GM23338 (cell line): Measurements from ENCODE around the gene COG2. TPM values are rescaled to one million over a fixed set of nuclear protein-coding genes. Genes with fewer than 3 reads are reported as not detected.

ENCODE experiments used
- ATAC-seq: fragments of 200-7000 bp; cut with Tn5 transposase; 3 replicates; pipeline ENCODE4 v1.9.1; 2020
- DNase-seq: peaks from one replicate; pipeline ENCODE4 v3.0.0-alpha.2; 2015; ENCODE audit warnings: low spot score
- H2AFZ ChIP-seq: fragments of 200-600 bp; sonication (generic); 2 replicates; pipeline ENCODE4 v1.8.0; 2016; ENCODE audit warnings: antibody characterized with exemption, mild to moderate bottlenecking, moderate library complexity
- H3F3A ChIP-seq: fragments of 200-600 bp; sonication (generic); replicated peaks from 2 replicates; pipeline ENCODE4 v1.8.0; 2017; ENCODE audit warnings: antibody characterized with exemption, mixed run types, low read depth
- H3K27ac ChIP-seq: fragments of 200-600 bp; sonication (generic); 2 replicates; pipeline ENCODE4 v1.6.1; 2016; ENCODE audit warnings: low read depth
- H3K27me3 ChIP-seq: fragments of 200-600 bp; sonication (generic); 2 replicates; pipeline ENCODE4 v1.8.0; 2016; ENCODE audit warnings: mild to moderate bottlenecking, mixed run types, moderate library complexity; ENCODE audit not compliant: insufficient read depth
- H3K36me3 ChIP-seq: fragments of 200-600 bp; sonication (generic); 2 replicates; pipeline ENCODE4 v1.8.0; 2016; ENCODE audit warnings: mild to moderate bottlenecking; ENCODE audit not compliant: insufficient read depth
- H3K4me1 ChIP-seq: fragments of 200-600 bp; sonication (generic); 2 replicates; pipeline ENCODE4 v1.8.0; 2016; ENCODE audit warnings: mild to moderate bottlenecking, moderate library complexity; ENCODE audit not compliant: insufficient read depth
- H3K4me2 ChIP-seq: fragments of 200-600 bp; sonication (generic); 2 replicates; pipeline ENCODE4 v1.7.1; 2017; ENCODE audit warnings: mixed run types
- H3K4me3 ChIP-seq: fragments of 200-600 bp; sonication (generic); 2 replicates; pipeline ENCODE4 v1.6.1; 2016; ENCODE audit warnings: mixed run types
- H3K79me2 ChIP-seq: fragments of 200-600 bp; sonication (generic); replicated peaks from 2 replicates; pipeline ENCODE4 v1.8.0; 2017; ENCODE audit warnings: mild to moderate bottlenecking; ENCODE audit not compliant: insufficient read depth
- H3K9me2 ChIP-seq: fragments of 200-600 bp; sonication (generic); 2 replicates; pipeline ENCODE4 v1.8.0; 2017; ENCODE audit not compliant: insufficient read depth
- H4K20me1 ChIP-seq: fragments of 200-600 bp; sonication (generic); replicated peaks from 2 replicates; pipeline ENCODE4 v1.8.0; 2017; ENCODE audit warnings: mild to moderate bottlenecking; ENCODE audit not compliant: insufficient read depth
- H3K27ac Mint-ChIP-seq: 2 replicates; pipeline ENCODE4 v1.8.0; 2020; ENCODE audit warnings: inconsistent platforms, mild to moderate bottlenecking, moderate library complexity, mixed read lengths
- H3K27me3 Mint-ChIP-seq: 3 replicates; pipeline ENCODE4 v1.8.0; 2022; ENCODE audit warnings: low read depth, mild to moderate bottlenecking, moderate library complexity, mixed read lengths, inconsistent platforms; ENCODE audit not compliant: insufficient read depth, poor library complexity
- H3K36me3 Mint-ChIP-seq: 3 replicates; pipeline ENCODE4 v1.8.0; 2021; ENCODE audit warnings: low read depth, mild to moderate bottlenecking, inconsistent platforms, moderate library complexity, mixed read lengths
- H3K4me1 Mint-ChIP-seq: 3 replicates; pipeline ENCODE4 v1.8.0; 2020; ENCODE audit warnings: mild to moderate bottlenecking, inconsistent platforms, mixed read lengths
- H3K4me3 Mint-ChIP-seq: 3 replicates; pipeline ENCODE4 v1.8.0; 2021; ENCODE audit warnings: moderate library complexity, mild to moderate bottlenecking, inconsistent platforms, mixed read lengths
- H3K9me3 Mint-ChIP-seq: 3 replicates; pipeline ENCODE4 v1.8.0; 2020; ENCODE audit warnings: moderate library complexity, mild to moderate bottlenecking, inconsistent platforms, mixed read lengths
- CREB1 ChIP-seq: fragments of 250-450 bp; sonication (Bioruptor Pico); IDR thresholded peaks from 2 replicates; pipeline ENCODE4 v1.5.0; 2020; ENCODE audit warnings: low read depth, mild to moderate bottlenecking, moderate library complexity
- CTCF ChIP-seq, 2 experiments: fragments of 200-600 bp in 1 of 2; sonication (generic) in 1 of 2; conservative IDR thresholded peaks; 2 replicates each; pipeline versions ENCODE4 v1.5.1 to v1.6.1; 2016 to 2017; ENCODE audit warnings: antibody characterized with exemption in 2 of 2, low read depth in 2 of 2, mild to moderate bottlenecking in 2 of 2, moderate library complexity in 1 of 2
- ETS1 ChIP-seq: IDR thresholded peaks from 2 replicates; pipeline ENCODE4 v1.6.1; 2016; ENCODE audit warnings: antibody characterized with exemption
- EZH2 ChIP-seq: fragments of 200-600 bp; sonication (generic); IDR thresholded peaks from one replicate; pipeline ENCODE4 v1.8.0; 2017; ENCODE audit warnings: antibody characterized with exemption, mild to moderate bottlenecking, low read depth; ENCODE audit not compliant: unreplicated experiment
- EZH2phosphoT487 ChIP-seq: fragments of 200-600 bp; sonication (generic); IDR thresholded peaks from one replicate; pipeline ENCODE4 v1.8.1; 2018; ENCODE audit warnings: antibody characterized with exemption; ENCODE audit not compliant: unreplicated experiment
- JUNB ChIP-seq: IDR thresholded peaks from one replicate; pipeline ENCODE4 v1.6.1; 2016; ENCODE audit warnings: antibody characterized with exemption; ENCODE audit not compliant: unreplicated experiment
- NANOG ChIP-seq: IDR thresholded peaks from 2 replicates; pipeline ENCODE4 v1.6.1; 2016; ENCODE audit warnings: antibody characterized with exemption, borderline replicate concordance
- POLR2AphosphoS5 ChIP-seq: IDR thresholded peaks from 2 replicates; pipeline ENCODE4 v1.6.1; 2016; ENCODE audit warnings: antibody characterized with exemption, low read depth
- REST ChIP-seq: IDR thresholded peaks from one replicate; pipeline ENCODE4 v1.6.1; 2018; ENCODE audit warnings: antibody characterized with exemption; ENCODE audit not compliant: unreplicated experiment
- STAT1 ChIP-seq: IDR thresholded peaks from one replicate; pipeline ENCODE4 v1.6.1; 2016; ENCODE audit warnings: antibody characterized with exemption; ENCODE audit not compliant: unreplicated experiment
- ZNF114 ChIP-seq: fragments of 250-450 bp; sonication (Bioruptor Pico); IDR thresholded peaks from 2 replicates; pipeline ENCODE4 v1.5.0; 2020; ENCODE audit warnings: mild to moderate bottlenecking, moderate library complexity
- ZNF331 ChIP-seq: fragments of 250-450 bp; sonication (Bioruptor Pico); IDR thresholded peaks from 2 replicates; pipeline ENCODE4 v1.5.0; 2020; ENCODE audit warnings: low read depth, mild to moderate bottlenecking, moderate library complexity
- ZNF462 ChIP-seq: fragments of 250-450 bp; sonication (Bioruptor Pico); IDR thresholded peaks from 2 replicates; pipeline ENCODE4 v1.5.0; 2020; ENCODE audit warnings: mild to moderate bottlenecking, moderate library complexity
- polyA plus RNA-seq: library from polyadenylated mRNA; unstranded; fragments of >200 nt; fragmentation: Nextera tagmentation; extraction: Ambion mirVana; gene quantifications from 2 replicates; pipeline ENCODE4 v1.2.1, GENCODE V29; 2016
- total RNA-seq: library from RNA; depleted of rRNA; stranded (reverse); fragments of >200 nt; shearing (Covaris generic); gene quantifications from 2 replicates; pipeline ENCODE4 v1.2.3, GENCODE V29; 2014

The COG2 gene
- total and polyA plus RNA-seq, 2 experiments from 2014 or later: 35.8 to 38.5 TPM

- H3K27ac ChIP-seq: no peak overlapping the region
- H3F3A ChIP-seq: no peaks in the 10 kb centered on the region
- no peak for TF ChIP-seq NANOG
- TF ChIP-seq POLR2AphosphoS5: no peak
- TF ChIP-seq ZNF462 (CRISPR knock-in tag): no peak
- no peak for TF ChIP-seq ZNF331 (CRISPR knock-in tag)
- no peak for TF ChIP-seq CTCF (conservative IDR thresholded peaks at IDR 0.05; ENCODE audit: low read depth in 2 of 2)
- TF ChIP-seq REST: no peak
- TF ChIP-seq STAT1: no peak
- no peak for TF ChIP-seq ETS1
- TF ChIP-seq ZNF114: no peak
- no peak for TF ChIP-seq CREB1 (CRISPR knock-in tag)
- TF ChIP-seq EZH2phosphoT487: no peak
- TF ChIP-seq EZH2: no peak
- TF ChIP-seq JUNB: no peak
- no peaks in the 10 kb centered on the region for H3K9me3 Mint-ChIP-seq
- no peak for DNase-seq
- H3K27me3 Mint-ChIP-seq: peaks cover 6% of the 10 kb centered on the region
- peaks cover 4% of the 10 kb centered on the region; the same call in 2 of the 3 replicates for H3K4me1 Mint-ChIP-seq
- no peak overlapping the region for H3K27ac Mint-ChIP-seq
- H3K4me3 Mint-ChIP-seq: no peak overlapping the region
- H4K20me1 ChIP-seq: no peaks in the 10 kb centered on the region
- peaks cover 3% of the 10 kb centered on the region; the same call in 1 of the 2 replicates for H3K9me2 ChIP-seq
- ATAC-seq: no peak
- no peaks in the 10 kb centered on the region; the same call in 1 of the 2 replicates for H3K4me1 ChIP-seq
- no peak overlapping the region for H2AFZ ChIP-seq
- no peaks in the 10 kb centered on the region for H3K36me3 ChIP-seq
- H3K4me2 ChIP-seq: no peak overlapping the region
- no peaks in the 10 kb centered on the region for H3K36me3 Mint-ChIP-seq
- H3K27me3 ChIP-seq: no peaks in the 10 kb centered on the region
- H3K4me3 ChIP-seq: no peak overlapping the region
- no peaks in the 10 kb centered on the region for H3K79me2 ChIP-seq
Measured at GRCh38 chr1:230626232-230626631, 16.0 kb upstream of the COG2 start.
